ENCODE measurements around the gene SELENON.
A peak's percentile ranks its signal among the peaks of the same experiment; 100 is the strongest.
"Not testable (repeated sequence)": the region's sequence is repeated elsewhere in the genome, so short reads cannot be mapped to it uniquely, and the experiment has no call there.

The SELENON gene

GRCh38 chr1:25831569-25832196, 31.7 kb downstream of the SELENON start:
- DNase-seq (ENCODE audit: low read depth): no peak

- no peak for DNase-seq (ENCODE audit: low read depth)
These were observed 32.5 kb downstream of the SELENON start for GRCh38 chr1:25832336-25833037.

GRCh38 chr1:25833158-25833557, 33.2 kb downstream of the SELENON start:
- no peak for DNase-seq (ENCODE audit: low read depth)

DNA sequence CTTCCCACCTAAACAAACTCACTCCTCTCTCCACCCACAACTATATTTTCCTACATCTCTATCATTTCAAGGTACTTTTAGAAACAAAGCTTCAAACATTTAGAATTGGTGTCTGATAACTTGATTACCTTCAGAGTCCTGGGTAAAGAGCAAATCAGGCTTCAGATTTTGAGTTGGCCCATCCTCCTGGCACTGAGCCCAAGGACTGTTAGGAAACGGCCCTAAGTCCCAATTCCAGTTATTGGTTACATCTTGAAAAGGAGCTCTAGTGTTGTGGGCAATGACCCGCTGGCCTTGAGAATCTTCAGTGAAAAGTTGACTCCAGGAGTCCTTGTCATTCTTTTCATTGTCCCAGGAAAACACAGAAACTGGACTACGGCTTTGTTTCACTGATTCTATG, 34.9 kb downstream of the SELENON start:
- no peak for DNase-seq (ENCODE audit: low read depth)

- DNase-seq (ENCODE audit: low read depth): no peak
These were observed 36.7 kb downstream of the SELENON start for GRCh38 chr1:25836695-25837094.

GRCh38 chr1:25837262-25837875, 37.4 kb downstream of the SELENON start:
- no peak for DNase-seq (ENCODE audit: low read depth)

- not testable (repeated sequence) for DNase-seq (ENCODE audit: low read depth)
These were observed 39.8 kb downstream of the SELENON start for GRCh38 chr1:25839808-25840207.

- no peak for DNase-seq (ENCODE audit: low read depth)
These were observed 43.5 kb downstream of the SELENON start for GRCh38 chr1:25843483-25843882.

- DNase-seq (ENCODE audit: low read depth): no peak
These were observed 44.7 kb downstream of the SELENON start for GRCh38 chr1:25844536-25845337.

- DNase-seq (ENCODE audit: low read depth): no peak
These were observed 45.7 kb downstream of the SELENON start for GRCh38 chr1:25845664-25846063.

DNA sequence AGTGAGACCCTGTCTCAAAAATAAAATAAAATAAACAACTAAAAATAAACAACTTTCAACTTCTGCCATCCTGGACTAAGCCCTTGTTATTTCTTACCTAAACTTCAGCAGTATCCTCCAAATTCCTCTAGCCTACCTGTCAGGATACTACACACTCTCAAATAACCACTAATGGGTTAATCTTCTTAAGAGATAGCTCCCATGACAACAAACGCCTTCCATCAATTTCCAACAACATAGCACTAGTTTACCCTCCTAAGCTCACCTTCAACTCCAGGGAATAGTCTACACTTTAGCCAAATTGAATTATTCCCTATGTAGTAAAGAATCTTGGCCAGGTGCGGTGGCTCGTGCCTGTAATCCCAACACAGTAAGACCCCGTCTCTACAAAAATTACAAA, 47.9 kb downstream of the SELENON start:
- DNase-seq (ENCODE audit: low read depth): no peak

- no peak for DNase-seq (ENCODE audit: low read depth)
These were observed 48.5 kb downstream of the SELENON start for GRCh38 chr1:25848531-25848930.

- no peak for DNase-seq (ENCODE audit: low read depth)
These were observed 54.6 kb downstream of the SELENON start for GRCh38 chr1:25854554-25854953.

DNA sequence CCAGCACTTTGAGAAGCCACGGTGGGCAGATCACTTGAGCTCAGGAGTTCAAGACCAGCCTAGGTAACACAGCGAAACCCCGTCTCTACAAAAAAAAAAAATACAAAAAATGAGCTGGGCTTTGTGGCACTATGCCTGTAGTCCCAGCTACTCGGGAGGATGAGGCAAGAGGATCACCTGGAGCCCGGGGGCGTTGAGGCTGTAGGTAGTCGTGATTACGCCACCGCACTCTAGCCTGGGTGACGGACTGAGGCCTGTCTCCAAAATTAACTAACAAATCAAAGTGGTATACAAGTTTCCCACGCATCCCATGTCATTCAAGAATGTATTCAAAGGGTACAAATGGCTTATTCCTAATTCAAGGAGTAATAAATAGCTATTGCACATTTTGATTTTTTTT, 56.9 kb downstream of the SELENON start:
- DNase-seq (ENCODE audit: low read depth): no peak

- no peak for DNase-seq (ENCODE audit: low read depth)
These were observed 58.5 kb downstream of the SELENON start for GRCh38 chr1:25858494-25858893.

DNA sequence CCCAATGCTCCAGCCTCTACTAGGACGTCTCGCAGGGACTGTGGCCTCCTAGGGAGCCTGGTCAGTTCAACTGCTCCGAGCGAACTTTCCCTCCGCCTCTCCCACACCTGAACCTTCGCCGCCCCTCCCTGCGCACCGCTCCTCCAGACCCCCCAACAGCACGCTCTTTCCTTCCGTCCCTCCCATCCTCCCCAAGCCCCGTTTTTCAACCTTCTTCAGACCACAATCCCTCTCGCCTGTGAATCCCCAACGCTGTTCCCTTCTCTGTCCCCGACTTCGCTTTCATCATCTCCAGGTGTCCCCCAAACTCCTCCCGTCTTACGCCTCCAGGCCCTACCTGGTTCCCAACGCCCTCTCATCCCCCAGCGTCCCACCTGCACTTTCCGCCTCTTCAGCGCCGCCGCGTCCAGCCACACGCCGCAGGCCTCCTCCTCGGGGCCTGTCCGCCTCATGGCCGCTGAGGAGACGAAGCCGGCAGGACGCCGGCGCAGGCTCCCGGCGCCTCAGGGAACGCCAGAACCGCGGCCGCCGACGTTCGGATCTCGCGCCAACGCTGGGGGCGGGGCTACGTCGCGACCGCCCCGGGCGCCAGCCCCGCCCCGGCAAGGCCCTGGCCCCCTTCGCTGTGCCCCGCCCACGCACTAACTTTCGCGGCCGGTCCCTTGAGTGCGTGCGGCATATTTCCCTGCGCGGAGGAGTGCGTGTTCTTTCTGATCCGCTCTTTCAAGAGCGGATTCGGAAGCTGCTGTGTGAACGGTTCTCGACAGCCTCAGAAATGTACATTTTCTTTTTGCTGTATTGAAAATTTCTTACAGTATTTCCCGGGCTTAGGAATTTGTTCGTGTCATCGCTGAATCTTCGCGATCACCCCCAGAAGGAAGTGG, 59.2 kb downstream of the SELENON start, which contains the start of gene AUNIP:
TSS of gene AUNIP (minus strand) at position 552 of the 884 bp plus-strand sequence. CDS start at position 452, 100 bp downstream.
- DNase-seq (ENCODE audit: low read depth): peak; percentile 38

DNA sequence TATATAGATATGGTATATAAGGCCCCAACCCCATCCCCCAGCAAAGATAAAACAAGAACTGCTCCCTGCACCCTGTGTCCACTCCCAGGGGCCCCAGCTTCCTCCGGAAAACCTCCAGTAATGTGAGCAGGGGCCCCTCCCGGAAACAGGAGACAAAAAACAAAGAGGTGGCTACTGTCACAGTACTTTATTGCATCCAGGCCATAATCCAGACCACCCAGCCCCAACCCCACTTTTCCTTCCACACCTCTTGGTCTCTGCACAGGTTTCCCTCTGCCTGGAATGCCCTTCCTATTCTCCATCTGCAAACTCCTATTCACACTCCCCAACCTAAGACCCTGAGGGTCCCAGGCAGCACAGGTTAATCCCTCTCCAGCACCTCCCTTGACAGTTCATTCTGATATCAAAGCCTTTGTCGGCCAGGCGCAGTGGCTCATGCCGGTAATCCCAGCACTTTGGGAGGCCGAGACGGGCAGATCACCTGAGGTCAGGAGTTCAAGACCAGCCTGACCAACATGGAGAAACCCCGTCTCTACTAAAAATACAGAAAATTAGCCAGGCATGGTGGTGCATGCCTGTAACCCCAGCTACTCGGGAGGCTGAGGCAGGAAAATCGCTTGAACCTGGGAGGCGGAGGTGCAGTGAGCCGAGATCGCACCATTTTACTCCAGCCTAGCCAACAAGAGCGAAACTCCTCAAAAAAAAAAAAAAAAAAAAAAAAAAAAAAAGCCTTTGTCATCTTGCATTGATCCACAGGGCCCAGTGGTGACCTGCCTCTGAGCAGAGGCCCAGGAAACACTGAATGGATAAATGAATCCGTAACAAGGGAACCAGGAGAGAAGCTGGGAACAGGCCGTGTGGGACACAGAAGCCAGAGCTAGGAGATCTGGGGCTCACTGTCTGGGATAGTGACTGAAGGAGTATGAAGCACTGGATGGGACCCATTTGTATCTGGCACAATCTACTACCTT, 61.6 kb downstream of the SELENON start:
- DNase-seq (ENCODE audit: low read depth): no peak

DNA sequence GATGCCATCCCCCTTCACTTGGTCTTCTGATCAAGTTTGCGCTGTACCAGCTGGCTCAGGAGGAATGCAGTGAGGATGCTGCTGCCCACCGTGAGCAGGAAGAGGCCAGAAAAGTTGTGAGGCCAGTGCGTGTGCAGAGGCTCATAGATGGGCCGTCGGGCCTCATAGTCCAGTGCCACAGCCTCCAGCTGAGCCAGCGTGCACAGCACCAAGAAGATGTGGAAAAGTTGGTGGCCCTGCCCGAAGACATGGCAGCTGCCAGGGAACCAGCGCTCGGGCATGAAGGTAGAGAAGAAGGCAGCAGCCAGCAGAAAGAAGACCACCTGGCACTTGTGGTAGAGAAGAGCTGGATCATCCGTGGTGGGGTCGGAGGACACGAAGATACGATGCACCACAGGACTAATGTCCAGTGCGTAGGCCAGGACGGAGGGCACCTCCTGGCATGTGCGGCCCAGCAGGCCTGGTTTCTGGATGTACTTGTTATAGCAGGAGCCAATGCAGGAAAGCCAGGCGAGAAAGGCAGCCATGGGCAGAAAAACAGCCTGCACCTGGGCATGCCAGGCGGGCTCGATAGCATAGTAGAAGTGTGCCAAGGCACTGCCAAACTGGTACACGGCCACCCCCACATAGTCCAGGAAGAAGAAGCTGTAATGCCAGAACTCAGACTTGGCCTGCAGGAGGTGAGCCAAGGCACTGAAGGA, 62.9 kb downstream of the SELENON start:
- no peak for DNase-seq (ENCODE audit: low read depth)

DNA sequence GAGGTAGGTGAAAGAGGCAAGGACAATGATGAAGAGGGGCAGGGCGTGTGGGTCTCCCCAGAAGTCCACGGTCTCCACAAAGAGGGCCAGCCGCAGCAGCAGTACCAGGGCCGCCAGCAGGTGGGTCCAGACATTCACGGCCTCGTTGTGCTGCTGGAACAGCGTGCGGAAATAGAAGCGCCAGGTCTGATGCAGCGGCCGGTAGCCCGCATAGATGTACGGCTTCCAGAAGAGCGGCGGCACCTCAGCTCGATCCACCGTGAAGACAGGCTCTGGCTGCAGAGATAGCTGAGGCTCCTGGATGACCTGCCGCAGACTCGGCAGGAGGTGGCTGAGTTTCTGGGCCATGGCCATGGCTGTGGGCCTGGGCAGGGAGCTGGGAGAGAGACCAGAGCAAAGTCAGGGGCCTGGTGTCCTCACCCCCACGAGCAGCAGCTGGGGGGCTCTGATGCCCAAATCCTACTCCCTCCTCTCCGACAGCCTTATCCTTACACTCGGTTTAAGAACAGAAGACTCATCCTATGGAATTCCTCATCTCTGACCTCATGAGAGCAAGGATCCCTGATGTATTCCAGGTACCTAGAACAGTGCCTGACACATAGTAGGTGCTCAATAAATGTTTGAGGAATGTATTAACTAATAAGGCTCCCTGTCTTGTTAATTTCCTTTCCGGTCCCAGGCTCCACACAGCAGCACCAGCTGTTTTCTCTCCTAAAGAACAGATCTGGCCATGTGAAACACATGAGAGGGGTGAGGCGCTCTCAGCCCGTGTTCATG, 63.7 kb downstream of the SELENON start:
- no peak for DNase-seq (ENCODE audit: low read depth)
